Breast epithelium (tissue), 3 donors: ENCODE data around the gene DLG1.

Experiments
- CTCF ChIP-seq, 3 donors: fragments of 450-650 bp; IDR thresholded peaks; one replicate each; pipeline ENCODE4 v1.5.1; 2016 to 2017; ENCODE audit warnings: antibody characterized with exemption in 3 of 3, mild to moderate bottlenecking in 3 of 3, moderate library complexity in 3 of 3
- POLR2A ChIP-seq: fragments of 450-650 bp; IDR thresholded peaks from one replicate; pipeline ENCODE4 v1.6.1; 2016; ENCODE audit warnings: antibody characterized with exemption, mild to moderate bottlenecking, moderate library complexity
- POLR2AphosphoS5 ChIP-seq, 3 donors: sonication (generic); formaldehyde crosslinking; IDR thresholded peaks; one replicate each; pipeline ENCODE4 v1.6.1; 2017; ENCODE audit warnings: antibody characterized with exemption in 3 of 3

DNA sequence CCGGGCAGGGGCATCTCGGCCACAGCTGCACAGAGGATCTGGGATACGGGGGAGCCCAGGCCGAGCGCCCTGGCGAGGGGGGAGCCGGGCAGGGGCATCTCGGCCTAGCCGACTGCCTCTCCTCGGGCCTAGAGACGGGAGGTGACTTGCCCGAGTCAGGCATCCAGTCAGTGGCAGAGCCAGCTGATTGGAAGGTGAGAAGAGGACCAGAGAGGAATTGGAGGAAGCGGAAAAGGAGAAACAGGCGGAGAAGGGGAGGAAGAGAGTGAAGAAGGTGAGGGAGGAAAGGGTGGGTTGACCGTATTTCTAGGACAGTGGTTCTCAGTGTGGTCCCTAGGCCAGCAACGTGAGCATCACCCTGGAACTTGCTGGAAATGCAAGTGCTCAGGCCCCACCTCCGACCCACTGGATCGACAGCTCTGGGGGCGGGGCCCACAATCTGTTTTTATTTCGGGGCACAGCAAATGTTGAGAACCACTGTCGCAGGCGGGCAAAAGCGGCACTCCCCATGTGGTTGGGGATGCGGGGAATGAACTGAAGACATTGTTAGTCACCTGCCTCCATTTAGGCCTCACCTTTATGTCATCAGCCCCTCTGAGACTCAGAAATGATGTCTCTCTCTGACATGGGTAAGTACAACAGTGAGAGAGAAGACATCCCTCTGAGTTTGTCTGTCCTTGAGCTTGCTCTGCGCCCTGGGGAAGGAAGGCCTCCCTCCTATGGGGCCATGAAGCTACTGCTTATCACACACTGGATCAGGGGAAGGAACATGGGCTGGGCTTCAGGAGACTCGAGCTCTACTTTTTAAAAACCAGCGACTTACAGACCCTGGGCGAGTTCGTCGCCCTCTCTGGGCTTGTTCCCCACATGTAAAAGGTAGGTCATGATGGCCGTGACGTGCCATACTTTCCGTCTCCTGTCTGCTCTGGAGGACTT lies 267.8 kb downstream of the DLG1 start:
- TF ChIP-seq POLR2A (no peak), CTCF (IDR thresholded peaks at IDR 0.05) (no peak), POLR2AphosphoS5 (IDR thresholded peaks at IDR 0.05) (no peak)
